Right lobe of liver (tissue), 6 donors: ENCODE results near the gene DPP6. TPM values are rescaled to one million over a fixed set of nuclear protein-coding genes. Genes with fewer than 3 reads are reported as not detected.

Experiments
- ATAC-seq, 4 donors: fragments of 200-7000 bp; cut with Tn5 transposase; one replicate each; pipeline ENCODE4 v1.9.1; 2020; ENCODE audit warnings: mild to moderate bottlenecking in 4 of 4, moderate library complexity in 4 of 4
- DNase-seq, 3 donors: peaks; one replicate each; pipeline ENCODE4 v3.0.0-alpha.2; 2020
- H3K27ac ChIP-seq, 3 donors: fragments of 200-600 bp; one replicate each; pipeline ENCODE4 v1.8.0; 2022
- H3K27me3 ChIP-seq, 2 donors: fragments of 200-600 bp; one replicate each; pipeline ENCODE4 v1.8.0; 2022
- H3K36me3 ChIP-seq, 4 donors: fragments of 200-600 bp; sonication (generic) in 1 of 4; one replicate each; pipeline versions ENCODE4 v1.5.1 to v1.8.0; 2017 to 2022; ENCODE audit warnings: control low read depth in 1 of 4
- H3K4me1 ChIP-seq, 4 donors: fragments of 200-600 bp; sonication (generic) in 1 of 4; one replicate each; pipeline versions ENCODE4 v1.5.1 to v1.8.0; 2017 to 2022; ENCODE audit warnings: control low read depth in 1 of 4
- H3K4me3 ChIP-seq, 3 donors: fragments of 200-600 bp; one replicate each; pipeline ENCODE4 v1.8.0; 2022
- H3K9me3 ChIP-seq, 4 donors: fragments of 200-600 bp; sonication (generic) in 1 of 4; one replicate each; pipeline versions ENCODE4 v1.5.1 to v1.8.0; 2017 to 2022; ENCODE audit warnings: control low read depth in 1 of 4
- CTCF ChIP-seq, 4 donors: fragments of 200-600 bp in 3 of 4; fragments of 450-650 bp in 1 of 4; IDR thresholded peaks; one replicate each; pipeline versions ENCODE4 v1.5.1 to v1.8.0; 2016 to 2022; ENCODE audit warnings: antibody characterized with exemption in 4 of 4, mild to moderate bottlenecking in 2 of 4
- POLR2A ChIP-seq: fragments of 450-650 bp; IDR thresholded peaks from one replicate; pipeline ENCODE4 v1.6.1; 2017; ENCODE audit warnings: antibody characterized with exemption, mild to moderate bottlenecking
- WGBS: methylation state at CpG from one replicate; pipeline ENCODE4 v1.1.6; 2018; ENCODE audit warnings: low coverage, low lambda C conversion rate; ENCODE audit not compliant: insufficient coverage; ENCODE audit errors: missing lambda C conversion rate; 5-methylcytosine and 5-hydroxymethylcytosine counted together
- intact Hi-C, 2 donors: fragments of 100-400 bp; cut with DNase I; formaldehyde crosslinking; loops; one replicate each; pipeline versions ENCODE4 v1.11.2 to v1.14.1; 2022
- total RNA-seq, 6 experiments: library from RNA; depleted of rRNA in 2 of 6; stranded (reverse); fragments of >200 nt in 2 of 6; fragmentation: NEBNext Ultra II Directional in 3 of 6; extraction: Animal tissue kit (Norgen Biotek cat#: 25700) in 3 of 6; gene quantifications; one replicate each; pipeline versions ENCODE4 v1.1.0 to v1.2.4, GENCODE V29; 2016 to 2023
- donor health status: DM: no; HTN: yes; CAD: no.
- donor health status: DM: no; HTN: no; CAD: no.
- donor health status: DM: no; HTN: no; CAD: no.
- donor health status: DM: no; HTN: yes; CAD: no.
- donor health status: DM: no; HTN: yes; CAD: no.

DPP6 gene
- total RNA-seq, 6 experiments from 2014 or later = not detected

- H3K36me3 ChIP-seq = no peaks in the 10 kb centered on the region
- TF ChIP-seq CTCF (IDR thresholded peaks at IDR 0.05) (no peak), POLR2A (no peak)
- intact Hi-C loops = no loop called here
- ATAC-seq (no peak), DNase-seq (no peak)
- no peak overlapping the region for H3K27ac ChIP-seq
- H3K4me3 ChIP-seq = no peak overlapping the region
- H3K27me3 ChIP-seq = no peaks in the 10 kb centered on the region
- WGBS = 65% methylated on average over 6 of the region's 6 CpGs
- no peaks in the 10 kb centered on the region for H3K4me1 ChIP-seq
- no peaks in the 10 kb centered on the region for H3K9me3 ChIP-seq
Observed at GRCh38 chr7:154252046-154252445, 199.8 kb downstream of the DPP6 start.

GRCh38 chr7:154253810-154254209 lies 201.6 kb downstream of the DPP6 start:
- no peak for TF ChIP-seq CTCF (IDR thresholded peaks at IDR 0.05)
- TF ChIP-seq POLR2A = no peak
- Histone ChIP-seq H3K36me3 (no peaks in the 10 kb centered on the region), H3K27me3 (no peaks in the 10 kb centered on the region), H3K9me3 (no peaks in the 10 kb centered on the region), H3K4me3 (no peak overlapping the region), H3K4me1 (no peaks in the 10 kb centered on the region), H3K27ac (no peak overlapping the region)
- intact Hi-C loops = no loop called here
- WGBS = 49% methylated on average over 6 of the region's 6 CpGs
- DNase-seq = no peak
- no peak for ATAC-seq

GRCh38 chr7:154255324-154255723 lies 203.1 kb downstream of the DPP6 start:
- no peaks in the 10 kb centered on the region for H3K4me1 ChIP-seq
- TF ChIP-seq POLR2A (no peak), CTCF (IDR thresholded peaks at IDR 0.05) (no peak)
- no peak overlapping the region for H3K27ac ChIP-seq
- 46% methylated on average over 3 of the region's 7 CpGs for WGBS
- H3K36me3 ChIP-seq = no peaks in the 10 kb centered on the region
- H3K27me3 ChIP-seq = no peaks in the 10 kb centered on the region
- intact Hi-C loops = no loop called here
- DNase-seq = no peak
- no peaks in the 10 kb centered on the region for H3K9me3 ChIP-seq
- no peak overlapping the region for H3K4me3 ChIP-seq
- no peak for ATAC-seq

- ATAC-seq (no peak), DNase-seq (no peak)
- Histone ChIP-seq H3K4me3 (no peak overlapping the region), H3K27ac (no peak overlapping the region), H3K9me3 (no peaks in the 10 kb centered on the region), H3K4me1 (no peaks in the 10 kb centered on the region), H3K27me3 (no peaks in the 10 kb centered on the region), H3K36me3 (no peaks in the 10 kb centered on the region)
- TF ChIP-seq POLR2A (no peak), CTCF (IDR thresholded peaks at IDR 0.05) (no peak)
- WGBS = 76% methylated on average over 8 of the region's 8 CpGs
- intact Hi-C loops = no loop called here
Observed at GRCh38 chr7:154256150-154256549, 204.0 kb downstream of the DPP6 start.

- H3K27me3 ChIP-seq = no peaks in the 10 kb centered on the region
- no peaks in the 10 kb centered on the region for H3K4me1 ChIP-seq
- TF ChIP-seq POLR2A (no peak), CTCF (IDR thresholded peaks at IDR 0.05) (no peak)
- H3K27ac ChIP-seq = no peak overlapping the region
- no peaks in the 10 kb centered on the region for H3K36me3 ChIP-seq
- 33% methylated on average over 3 of the region's 3 CpGs for WGBS
- no peak overlapping the region for H3K4me3 ChIP-seq
- intact Hi-C loops = no loop called here
- no peaks in the 10 kb centered on the region for H3K9me3 ChIP-seq
- no peak for ATAC-seq
- no peak for DNase-seq
Observed at GRCh38 chr7:154259396-154259795, 207.2 kb downstream of the DPP6 start.
